EH (cell line): ENCODE results near the gene FAM184A.

Experiments used
- DNase-seq: peaks from one replicate; pipeline ENCODE4 v3.0.0-alpha.2; 2015; ENCODE audit warnings: low read depth

Gene FAM184A

GRCh38 chr6:118913161-118913560 is 165.3 kb downstream of the FAM184A start:
- DNase-seq = no peak

GRCh38 chr6:118912646-118913045 is 165.8 kb downstream of the FAM184A start:
- no peak for DNase-seq
